Measurements from ENCODE around the gene REXO4.

Gene REXO4

GRCh38 chr9:133448487-133448972 lies 30.7 kb upstream of the REXO4 start:
- no peak for DNase-seq

DNA sequence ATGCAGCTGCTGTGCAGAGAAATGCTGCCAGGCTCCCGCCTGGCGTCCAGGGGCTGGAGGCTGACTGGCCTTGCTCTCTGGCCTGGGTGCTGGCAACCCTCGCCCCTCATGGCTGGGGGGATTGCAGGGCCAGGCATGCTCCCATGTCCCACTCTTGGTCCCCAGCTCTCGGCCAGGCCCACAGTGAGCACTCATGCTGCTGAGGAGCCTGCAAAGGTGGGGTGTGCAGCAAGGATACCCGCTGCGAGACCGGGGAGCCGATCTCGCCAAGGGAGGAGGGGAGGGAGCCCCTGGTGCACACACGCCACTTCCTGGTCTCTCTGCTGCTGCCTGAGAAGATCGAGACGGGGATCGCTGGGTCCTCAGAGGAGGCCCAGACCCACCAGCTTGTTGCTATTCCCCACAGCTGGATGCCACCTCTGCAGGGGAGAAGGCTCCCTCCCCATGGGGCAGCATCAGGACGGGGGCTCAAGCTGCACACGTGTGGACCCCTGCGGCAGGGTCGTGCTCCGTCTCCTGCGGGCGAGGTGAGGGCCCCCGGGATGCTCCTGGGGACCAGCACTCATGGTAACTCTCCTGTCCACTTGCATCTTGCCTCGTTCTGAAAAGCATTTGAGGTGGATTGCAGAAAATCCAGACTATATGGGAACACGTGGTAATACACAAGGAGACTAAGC lies 27.6 kb upstream of the REXO4 start:
- DNase-seq = no peak

DNA sequence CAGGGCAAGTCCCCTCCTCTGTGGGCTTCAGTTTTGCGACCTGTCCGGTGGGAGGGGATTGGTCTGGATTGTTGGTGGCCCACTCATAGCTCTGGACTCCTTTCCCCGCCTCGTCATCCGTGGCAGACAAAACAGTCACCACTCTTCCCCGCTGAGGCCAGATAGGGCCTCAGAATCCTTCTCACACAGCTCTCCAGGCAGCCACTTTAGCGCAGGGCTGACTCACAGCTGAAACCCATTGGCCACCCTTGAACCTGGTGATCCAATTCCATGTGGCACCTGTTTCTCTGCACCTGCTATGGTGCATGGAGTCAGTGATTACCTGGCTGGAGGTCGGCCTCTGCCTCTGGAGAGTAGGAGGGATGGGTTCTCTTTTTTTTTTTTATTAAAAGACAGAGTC lies 26.2 kb upstream of the REXO4 start:
- no peak for DNase-seq

- DNase-seq = no peak
Measured at GRCh38 chr9:133443248-133443647, 25.4 kb upstream of the REXO4 start.

- DNase-seq = no peak
Measured at GRCh38 chr9:133441571-133441970, 23.8 kb upstream of the REXO4 start.

DNA sequence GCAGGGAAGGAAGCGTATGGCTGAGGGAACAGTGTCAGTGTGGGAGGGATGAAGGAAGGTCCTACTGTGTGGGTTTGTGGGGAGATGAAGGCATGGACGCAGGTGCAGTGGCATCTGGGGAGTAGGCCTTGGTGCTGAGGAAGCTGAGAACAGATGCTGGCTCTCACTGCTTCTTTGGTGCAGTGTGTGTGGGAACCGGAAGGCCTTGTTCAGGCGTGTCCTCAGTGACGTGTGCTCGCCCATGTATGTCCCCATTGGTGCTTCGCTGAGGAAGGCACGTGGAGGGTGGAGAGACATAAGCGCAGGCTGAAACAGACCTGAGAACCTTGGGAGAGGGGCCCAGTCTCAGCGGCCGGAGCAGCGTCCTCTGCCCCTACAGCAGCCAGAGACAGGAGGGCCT lies 23.1 kb upstream of the REXO4 start:
- DNase-seq = no peak

DNA sequence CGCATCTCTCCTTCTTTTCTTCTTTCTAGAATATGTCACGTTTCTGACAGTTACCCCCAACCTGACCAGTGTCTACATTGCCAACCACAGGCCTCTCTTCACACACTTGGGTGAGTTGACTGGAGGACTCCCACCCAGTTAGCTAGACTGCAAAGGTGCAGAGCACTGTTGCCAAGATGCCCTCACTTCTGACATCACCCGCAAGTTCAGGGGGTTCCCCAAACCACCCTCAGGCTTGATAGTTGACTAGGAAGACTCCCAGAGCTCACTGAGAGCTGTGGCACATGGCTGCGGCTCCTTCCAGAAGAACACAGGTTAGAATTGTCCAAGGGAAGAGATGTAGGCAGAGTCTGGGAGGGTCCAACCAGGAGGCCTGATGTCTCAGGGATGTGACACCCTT lies 21.5 kb upstream of the REXO4 start:
- DNase-seq = no peak

- no peak for DNase-seq
Measured at GRCh38 chr9:133437753-133438531, 20.1 kb upstream of the REXO4 start.

DNA sequence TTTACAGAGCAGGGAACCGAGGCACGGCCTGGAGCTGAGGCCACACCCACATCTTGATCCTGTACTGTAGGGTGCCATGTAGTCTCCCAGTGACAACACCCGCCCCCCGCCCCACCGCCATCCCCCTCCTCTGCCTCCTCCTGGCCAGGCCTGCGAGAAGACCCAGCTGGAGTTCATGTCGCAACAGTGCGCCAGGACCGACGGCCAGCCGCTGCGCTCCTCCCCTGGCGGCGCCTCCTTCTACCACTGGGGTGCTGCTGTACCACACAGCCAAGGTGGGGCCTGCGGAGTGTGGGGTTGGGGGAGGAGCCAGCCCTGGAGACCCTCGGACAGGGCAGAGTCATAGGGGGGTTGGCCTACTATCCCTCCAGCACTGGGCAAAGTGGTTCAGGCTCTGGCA lies 18.9 kb upstream of the REXO4 start:
- no peak for DNase-seq

- DNase-seq = no peak
Measured at GRCh38 chr9:133433351-133433843, 15.6 kb upstream of the REXO4 start.

DNA sequence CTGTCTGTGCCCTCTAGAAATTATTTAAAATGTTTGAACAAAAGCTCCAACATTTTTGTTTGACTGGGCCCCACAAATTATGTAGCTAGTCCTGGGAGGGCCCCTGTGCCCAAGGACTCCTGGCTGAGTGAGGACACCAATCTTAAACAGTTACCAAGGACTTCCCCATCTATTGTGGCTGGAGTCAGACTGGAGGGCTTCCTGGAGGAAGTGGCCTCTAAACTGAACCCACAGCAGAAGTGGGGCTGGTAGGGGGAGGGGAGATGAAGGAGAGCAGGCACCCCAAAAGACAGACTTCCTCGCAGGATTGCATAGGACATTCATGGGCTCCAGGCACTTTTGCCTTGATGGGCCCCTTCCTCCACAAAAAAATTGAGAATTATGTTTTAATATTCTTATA lies 12.4 kb upstream of the REXO4 start:
- DNase-seq = no peak

DNA sequence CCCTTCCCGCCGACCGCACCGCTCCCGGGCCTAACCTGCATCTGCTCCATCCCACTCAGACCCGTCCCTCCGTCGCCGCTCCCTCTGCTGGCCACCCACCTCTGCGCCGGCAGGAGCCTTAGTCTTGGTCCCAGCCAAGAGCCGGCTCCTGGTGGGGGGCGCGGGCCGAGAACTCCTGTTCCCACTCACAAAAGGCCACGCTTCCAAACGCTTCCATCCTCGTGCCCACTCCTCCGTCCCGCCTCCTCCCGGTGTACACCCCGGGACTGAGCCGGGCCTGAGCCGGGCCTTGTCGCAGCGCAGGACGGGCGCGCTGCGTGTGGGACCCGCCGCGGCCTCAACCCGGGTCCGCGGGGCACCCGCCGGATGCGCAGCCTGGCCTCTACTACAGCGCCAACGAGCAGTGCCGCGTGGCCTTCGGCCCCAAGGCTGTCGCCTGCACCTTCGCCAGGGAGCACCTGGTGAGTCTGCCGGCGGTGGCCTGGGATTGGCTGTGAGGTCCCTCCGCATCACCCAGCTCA lies 11.9 kb upstream of the REXO4 start:
- no peak for DNase-seq

DNA sequence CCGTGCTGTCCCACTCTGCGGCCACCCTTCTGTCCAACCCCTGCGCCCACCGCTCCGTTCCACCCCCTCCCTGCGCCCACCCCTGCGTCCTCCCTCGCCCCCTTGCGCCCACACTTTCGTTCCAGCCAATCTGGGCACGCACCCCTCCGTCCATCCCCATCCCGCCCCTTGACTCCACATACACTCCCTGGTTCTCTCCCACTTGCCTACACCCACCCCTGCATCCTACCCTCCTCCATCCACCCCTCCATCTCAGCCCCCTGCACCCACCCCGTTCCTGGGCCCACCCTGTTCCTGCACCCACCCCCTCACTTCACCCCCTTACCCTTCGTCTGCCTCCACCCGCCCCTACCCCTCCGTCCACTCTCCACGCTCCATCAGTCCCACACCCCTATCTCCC lies 11.4 kb upstream of the REXO4 start:
- no peak for DNase-seq

GRCh38 chr9:133428617-133429101 lies 10.8 kb upstream of the REXO4 start:
- no peak for DNase-seq

DNA sequence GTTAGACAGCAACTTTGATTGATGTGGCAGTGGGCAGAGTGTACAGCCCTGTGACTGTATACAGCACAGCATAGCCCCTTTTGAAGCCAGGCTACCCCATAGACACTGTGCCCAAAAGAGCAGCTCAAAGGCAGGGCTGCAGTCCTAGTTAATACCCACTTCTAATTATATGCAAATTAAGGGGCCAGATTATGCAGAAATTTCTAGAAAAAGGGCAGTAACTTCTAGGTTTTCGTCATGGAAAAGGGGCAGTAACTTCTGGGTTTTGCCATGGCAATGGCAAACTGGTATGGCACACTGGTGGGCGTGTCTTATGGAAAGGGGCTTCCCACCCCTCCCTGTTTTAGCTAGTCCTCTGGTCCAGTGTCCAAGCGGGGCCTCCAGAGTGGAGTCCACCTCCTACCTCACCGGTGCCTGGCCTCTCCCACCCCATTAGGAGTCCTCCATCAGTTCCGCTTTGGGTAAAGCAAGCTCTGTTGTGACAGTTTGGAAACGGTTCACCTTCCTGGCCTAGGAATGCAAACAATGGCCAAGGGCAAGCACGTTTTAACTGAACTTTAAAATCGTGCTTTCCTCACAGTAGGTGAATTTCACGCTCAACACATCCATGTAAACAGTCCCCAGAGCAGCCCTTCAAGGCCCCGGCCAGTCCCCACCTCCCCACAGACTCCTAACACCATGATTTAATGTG lies 10.0 kb upstream of the REXO4 start:
- DNase-seq = no peak

DNA sequence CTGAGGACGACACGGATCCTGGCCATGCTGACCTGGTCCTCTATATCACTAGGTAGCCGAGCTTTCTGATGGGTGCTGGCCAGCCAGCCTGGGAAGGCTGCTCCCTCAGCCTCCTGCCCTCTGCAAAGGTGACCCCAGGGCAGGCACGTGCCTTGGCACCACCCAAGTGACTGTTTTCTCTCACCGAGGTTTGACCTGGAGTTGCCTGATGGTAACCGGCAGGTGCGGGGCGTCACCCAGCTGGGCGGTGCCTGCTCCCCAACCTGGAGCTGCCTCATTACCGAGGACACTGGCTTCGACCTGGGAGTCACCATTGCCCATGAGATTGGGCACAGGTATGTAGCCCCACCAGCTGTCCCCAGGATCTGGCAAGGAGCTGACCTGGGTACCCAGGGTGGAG lies 8.2 kb upstream of the REXO4 start:
- no peak for DNase-seq

- DNase-seq = no peak
Measured at GRCh38 chr9:133425049-133425632, 7.3 kb upstream of the REXO4 start.

GRCh38 chr9:133424187-133424586 lies 6.4 kb upstream of the REXO4 start:
- no peak for DNase-seq

DNA sequence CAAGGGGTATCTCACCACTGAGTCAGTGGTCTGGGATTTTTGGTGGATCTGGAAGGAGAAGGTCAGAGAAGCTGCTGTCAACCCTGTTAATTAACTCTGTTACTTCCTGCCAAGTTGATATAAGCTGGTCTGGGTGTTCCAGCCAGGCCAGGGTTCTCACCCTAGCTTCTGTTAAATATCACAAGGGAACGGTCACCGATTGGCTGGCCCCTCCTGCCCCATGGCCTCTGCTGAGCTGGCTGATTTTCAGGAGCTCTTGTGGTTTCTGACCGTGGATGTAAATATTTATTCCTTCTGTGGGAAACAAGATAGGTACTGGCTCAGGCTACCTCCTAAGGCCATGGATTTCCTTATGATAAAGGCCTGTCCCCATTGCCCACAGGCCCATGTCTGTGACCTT lies 5.4 kb upstream of the REXO4 start:
- DNase-seq = no peak

- no peak for DNase-seq
Measured at GRCh38 chr9:133421615-133422542, 4.1 kb upstream of the REXO4 start, which contains the start of gene ADAMTS13. ADAMTS13 (plus strand) TSS chr9:133422367; CDS start chr9:133422444, 77 bp downstream.

GRCh38 chr9:133420392-133420827 lies 2.6 kb upstream of the REXO4 start:
- DNase-seq = no peak

GRCh38 chr9:133419005-133419404 lies 1.2 kb upstream of the REXO4 start:
- DNase-seq = no peak

Data from bone marrow (tissue), 2 donors.